GM12891 (cell line): Measurements from ENCODE around the gene TMEM266.

Source experiments
- DNase-seq: peaks from one replicate; pipeline ENCODE4 v3.0.0; 2011; ENCODE audit warnings: low spot score; ENCODE audit not compliant: insufficient read length
- FAIRE-seq: peaks from 2 replicates; lab custom pipeline; 2011; peaks lifted over from hg19 to GRCh38; lab: Jason Lieb, UNC
- PAX5 ChIP-seq: IDR thresholded peaks from 2 replicates; pipeline ENCODE4 v1.6.1; 2011; ENCODE audit warnings: low read length, moderate library complexity, mild to moderate bottlenecking; ENCODE audit not compliant: insufficient read depth, severe bottlenecking
- POLR2A ChIP-seq: IDR thresholded peaks from 2 replicates; pipeline ENCODE4 v1.6.1; 2011; ENCODE audit warnings: low read depth, low read length, control low read depth
- POLR2AphosphoS5 ChIP-seq: IDR thresholded peaks from 2 replicates; pipeline ENCODE4 v1.6.1; 2011; ENCODE audit warnings: low read depth, low read length, control low read depth
- POU2F2 ChIP-seq: IDR thresholded peaks from 2 replicates; pipeline ENCODE4 v1.6.1; 2011; ENCODE audit warnings: low read depth, mild to moderate bottlenecking, control low read depth, low read length, moderate library complexity
- SPI1 ChIP-seq: IDR thresholded peaks from 2 replicates; pipeline ENCODE4 v1.6.1; 2011; ENCODE audit warnings: low read depth, low read length, control low read depth
- TAF1 ChIP-seq: IDR thresholded peaks from 2 replicates; pipeline ENCODE4 v1.6.1; 2011; ENCODE audit warnings: low read depth, low read length, control low read depth

TMEM266 gene

DNA sequence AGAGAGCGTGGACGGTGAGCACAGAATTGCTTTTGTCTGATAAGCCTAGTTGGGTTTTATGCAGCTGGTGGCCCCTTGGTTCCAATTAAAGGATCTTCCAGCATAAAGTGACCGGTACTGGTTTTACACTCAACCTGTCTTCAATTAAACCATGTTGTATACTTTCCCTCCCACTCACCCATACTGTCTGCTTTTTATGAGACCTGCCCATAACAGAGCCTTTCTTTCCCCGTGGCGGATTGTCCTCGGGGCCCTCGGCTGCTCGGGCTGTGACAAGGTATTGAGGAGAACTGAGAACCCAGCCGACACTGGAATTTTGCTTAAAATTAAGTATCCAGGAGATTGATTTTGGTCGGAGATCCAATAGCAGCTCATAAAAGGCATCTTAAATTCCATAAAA lies 98.4 kb downstream of the TMEM266 start:
- FAIRE-seq, result no peak
- DNase-seq, result no peak
- TF ChIP-seq POLR2AphosphoS5 (no peak), POU2F2 (no peak), SPI1 (no peak), POLR2A (no peak), PAX5 (no peak), TAF1 (no peak)

DNA sequence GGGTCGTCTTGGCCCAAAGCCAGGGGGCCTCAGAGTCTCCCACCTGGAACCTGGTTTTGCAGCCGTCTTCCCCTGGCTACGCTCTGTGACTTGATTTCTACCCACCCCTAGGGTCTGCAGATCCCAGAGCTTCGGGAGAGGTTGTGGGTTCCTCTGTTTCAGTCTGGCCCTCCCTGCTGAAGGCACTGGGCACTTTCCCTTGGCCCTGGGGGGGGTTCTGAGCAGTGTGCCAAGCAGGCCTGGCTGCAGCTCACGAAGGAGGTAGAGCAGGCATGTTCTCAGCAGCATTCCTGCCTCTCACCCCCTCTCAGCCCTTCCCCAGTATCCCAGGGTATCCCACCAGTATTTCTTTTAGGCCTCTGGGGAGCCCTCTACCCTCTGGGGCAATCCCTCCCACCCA lies 99.0 kb downstream of the TMEM266 start:
- TF ChIP-seq TAF1, result no peak
- no peak for TF ChIP-seq POLR2A
- no peak for TF ChIP-seq POU2F2
- no peak for TF ChIP-seq SPI1
- no peak for TF ChIP-seq POLR2AphosphoS5
- TF ChIP-seq PAX5, result no peak
- no peak for DNase-seq
- no peak for FAIRE-seq

- DNase-seq (no peak), FAIRE-seq (no peak)
- TF ChIP-seq TAF1, result no peak
- TF ChIP-seq POLR2A, result no peak
- no peak for TF ChIP-seq POLR2AphosphoS5
- no peak for TF ChIP-seq SPI1
- TF ChIP-seq POU2F2, result no peak
These were observed 99.5 kb downstream of the TMEM266 start for GRCh38 chr15:76159282-76159681.

DNA sequence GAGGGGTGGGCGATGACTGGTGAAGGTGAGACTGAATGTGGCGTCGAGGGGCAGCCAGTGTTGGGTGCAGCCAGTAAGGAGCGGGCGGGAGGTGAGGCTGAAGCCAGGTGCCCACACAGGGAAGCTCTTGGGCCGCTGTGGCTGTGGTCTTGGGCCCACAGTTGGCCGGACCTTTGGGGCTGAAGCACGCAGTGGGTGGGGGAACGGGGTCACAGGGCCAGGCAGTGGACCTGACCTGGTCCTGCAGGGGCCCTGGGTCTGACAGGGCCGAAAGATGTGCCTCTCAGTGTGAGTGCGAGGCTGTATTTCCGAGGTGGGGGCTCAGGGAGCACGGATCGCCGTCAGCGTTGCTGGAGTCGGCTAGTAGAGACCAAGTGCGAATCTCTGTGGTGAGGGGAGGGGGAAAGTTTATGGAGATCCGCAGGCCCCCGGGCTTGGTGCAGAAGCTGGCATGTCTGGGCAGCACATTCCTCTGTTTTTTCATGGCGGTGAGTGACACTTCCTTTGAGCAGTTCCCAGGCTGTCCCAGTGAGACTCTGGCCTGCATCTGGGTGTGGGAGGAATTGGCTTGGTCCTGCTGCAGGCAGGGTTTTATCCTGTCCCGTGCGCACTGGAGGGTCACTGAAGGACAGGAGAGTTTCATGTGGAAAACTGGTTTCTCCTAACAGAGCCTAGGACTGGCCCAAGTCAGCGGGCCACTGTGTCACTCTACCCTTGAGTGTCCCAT lies 100.8 kb downstream of the TMEM266 start:
- no peak for FAIRE-seq
- no peak for DNase-seq
- TF ChIP-seq POLR2A (no peak), POU2F2 (no peak), PAX5 (no peak), POLR2AphosphoS5 (no peak), SPI1 (no peak), TAF1 (no peak)

- DNase-seq (no peak), FAIRE-seq (no peak)
- no peak for TF ChIP-seq POLR2A
- no peak for TF ChIP-seq PAX5
- TF ChIP-seq POU2F2, result no peak
- TF ChIP-seq SPI1, result no peak
- no peak for TF ChIP-seq POLR2AphosphoS5
- TF ChIP-seq TAF1, result no peak
These were observed 101.6 kb downstream of the TMEM266 start for GRCh38 chr15:76161153-76162035.

DNA sequence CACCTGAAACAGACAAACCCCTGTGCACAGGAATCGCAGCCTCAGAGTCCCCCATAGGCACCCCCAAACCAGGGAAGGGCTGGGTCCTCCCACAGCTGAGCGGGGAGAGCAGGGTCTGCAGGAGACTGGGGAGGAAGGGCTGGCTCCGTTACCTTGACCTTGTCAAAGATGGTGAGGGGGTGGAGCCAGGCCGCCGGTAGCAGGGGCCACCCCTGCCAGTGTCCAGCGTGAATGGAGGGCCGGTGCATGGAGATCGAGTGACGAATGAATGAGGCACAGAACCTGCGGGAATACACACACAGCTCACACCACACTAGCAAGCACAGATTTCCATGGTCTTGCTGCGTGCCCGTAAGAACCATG lies 102.2 kb downstream of the TMEM266 start:
- FAIRE-seq (no peak), DNase-seq (no peak)
- TF ChIP-seq SPI1 (no peak), POLR2AphosphoS5 (no peak), TAF1 (no peak), POU2F2 (no peak), POLR2A (no peak), PAX5 (no peak)

DNA sequence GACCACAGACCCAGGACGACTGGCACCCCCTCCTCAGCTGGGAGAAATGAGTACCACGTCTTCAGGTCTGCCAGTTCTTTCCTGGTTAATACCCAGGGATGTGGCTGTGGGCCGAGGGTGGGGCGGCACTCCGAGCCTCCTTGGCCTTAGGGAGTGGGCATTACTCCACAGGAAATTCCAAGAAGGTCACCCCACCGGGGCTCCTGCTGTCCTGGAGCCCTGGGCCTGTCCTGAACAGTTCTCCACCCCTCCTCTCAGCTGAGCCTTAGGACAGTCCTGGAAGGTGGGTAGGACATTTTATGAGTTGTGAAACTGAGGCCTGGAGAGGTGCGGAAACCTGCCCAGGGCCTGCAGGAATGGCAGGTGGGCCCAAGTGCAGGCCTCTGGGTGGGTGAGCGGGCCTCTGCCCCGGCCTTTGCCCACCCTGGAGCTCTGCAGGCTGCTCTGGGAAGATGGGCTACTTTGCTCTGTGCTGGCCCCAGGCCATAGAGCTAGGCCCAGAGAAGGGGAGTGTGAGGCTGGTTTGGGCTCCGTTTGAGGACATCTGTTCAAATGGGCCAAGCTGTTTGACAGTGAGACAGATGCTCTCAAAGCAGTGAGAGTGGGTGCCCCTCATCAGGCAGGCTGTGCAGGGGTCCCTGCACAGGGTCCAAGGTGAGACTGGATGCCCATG lies 103.1 kb downstream of the TMEM266 start:
- DNase-seq, result no peak

GRCh38 chr15:76163457-76164295 lies 103.9 kb downstream of the TMEM266 start:
- DNase-seq (no peak), FAIRE-seq (no peak)
- no peak for TF ChIP-seq POLR2A
- no peak for TF ChIP-seq TAF1
- no peak for TF ChIP-seq POLR2AphosphoS5
- TF ChIP-seq POU2F2, result no peak

More for the DNA sequence above, 103.1 kb downstream of the TMEM266 start:
- FAIRE-seq, result no peak
- TF ChIP-seq TAF1 (no peak), POLR2A (no peak), PAX5 (no peak), SPI1 (no peak), POLR2AphosphoS5 (no peak), POU2F2 (no peak)
